ENCODE measurements around the gene TRANK1.

TRANK1 gene

GRCh38 chr3:36792342-36792741, 152.5 kb downstream of the TRANK1 start:
- no peak overlapping the region for H3K4me3 Mint-ChIP-seq
- H3K9me3 Mint-ChIP-seq, result no peaks in the 10 kb centered on the region
- no peaks in the 10 kb centered on the region for H3K36me3 Mint-ChIP-seq
- H3K4me1 Mint-ChIP-seq, result no peaks in the 10 kb centered on the region
- no peak overlapping the region for H3K27ac Mint-ChIP-seq
- H3K27me3 Mint-ChIP-seq, result no peaks in the 10 kb centered on the region

- Mint-ChIP-seq H3K9me3 (no peaks in the 10 kb centered on the region), H3K4me1 (no peaks in the 10 kb centered on the region), H3K27ac (no peak overlapping the region), H3K4me3 (no peak overlapping the region), H3K36me3 (no peaks in the 10 kb centered on the region), H3K27me3 (no peaks in the 10 kb centered on the region)
These were observed 154.1 kb downstream of the TRANK1 start for GRCh38 chr3:36790765-36791164.

GRCh38 chr3:36786921-36787890, 157.6 kb downstream of the TRANK1 start:
- Mint-ChIP-seq H3K27ac (no peak overlapping the region), H3K36me3 (no peaks in the 10 kb centered on the region), H3K9me3 (no peaks in the 10 kb centered on the region), H3K27me3 (no peaks in the 10 kb centered on the region), H3K4me3 (no peak overlapping the region), H3K4me1 (no peaks in the 10 kb centered on the region)

- Mint-ChIP-seq H3K36me3 (no peaks in the 10 kb centered on the region), H3K9me3 (no peaks in the 10 kb centered on the region), H3K27me3 (peaks cover 5% of the 10 kb centered on the region), H3K4me1 (no peaks in the 10 kb centered on the region), H3K4me3 (no peak overlapping the region), H3K27ac (no peak overlapping the region)
These were observed 160.7 kb downstream of the TRANK1 start for GRCh38 chr3:36784138-36784635.

DNA sequence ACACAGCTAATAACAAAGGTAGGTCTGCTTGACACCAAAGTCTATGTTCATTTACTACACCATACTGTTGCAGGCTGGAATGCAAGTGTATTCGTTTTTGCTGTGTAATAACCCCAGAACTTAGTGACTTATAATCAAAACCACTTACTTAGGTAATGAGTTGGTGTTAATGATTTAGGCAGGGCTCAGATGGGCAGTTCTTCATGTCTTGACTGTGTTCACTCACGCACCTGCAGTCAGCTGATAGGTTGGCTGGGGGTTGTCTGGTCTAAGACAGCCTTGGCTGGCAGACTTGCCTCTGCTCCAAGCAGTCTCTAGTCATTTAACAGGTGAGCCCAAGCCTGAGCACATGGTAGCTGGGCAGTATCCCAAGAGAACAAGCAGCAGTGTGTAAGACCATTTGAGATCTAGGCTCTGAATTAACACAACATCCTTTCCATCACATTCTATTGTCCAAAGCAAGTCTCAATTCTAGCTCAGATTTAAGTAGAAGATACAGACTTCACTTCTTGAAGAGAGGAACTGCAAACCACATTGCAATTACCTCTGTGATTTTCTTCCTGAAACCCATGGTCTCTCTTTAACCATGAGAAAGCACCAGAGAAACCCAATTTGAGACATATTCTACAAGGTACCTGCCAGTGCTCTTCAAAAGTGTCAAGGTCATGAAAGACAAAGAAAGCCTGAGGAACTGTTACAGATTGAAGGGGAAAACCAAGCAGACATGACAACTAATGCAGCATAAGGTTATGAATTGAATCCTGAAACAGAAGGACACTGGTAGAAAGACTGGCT, 167.2 kb downstream of the TRANK1 start:
- Mint-ChIP-seq H3K36me3 (no peaks in the 10 kb centered on the region), H3K27ac (no peak overlapping the region), H3K4me3 (no peak overlapping the region), H3K4me1 (no peaks in the 10 kb centered on the region), H3K9me3 (no peaks in the 10 kb centered on the region), H3K27me3 (peaks cover 6% of the 10 kb centered on the region)
